Retinal pigment epithelial cell (primary cell): ENCODE data around the gene MRPS15.
"Not testable (repeated sequence)": the region's sequence is repeated elsewhere in the genome, so short reads cannot be mapped to it uniquely, and the experiment has no call there.

Source experiments
- DNase-seq: peaks from one replicate; pipeline ENCODE4 v3.0.0-alpha.2; 2010; ENCODE audit warnings: low read depth
- H3K4me3 ChIP-seq: 2 replicates; pipeline ENCODE4 v1.5.1; 2011; ENCODE audit warnings: mild to moderate bottlenecking, low read length, control low read depth, moderate library complexity
- CTCF ChIP-seq: conservative IDR thresholded peaks from 2 replicates; pipeline ENCODE4 v1.5.1; 2011; ENCODE audit warnings: low read depth, low read length, control low read depth, inconsistent platforms

The MRPS15 gene

GRCh38 chr1:36487906-36488305 is 23.7 kb upstream of the MRPS15 start:
- DNase-seq: no peak
- no peak overlapping the region for H3K4me3 ChIP-seq
- no peak for TF ChIP-seq CTCF

- H3K4me3 ChIP-seq, DNase-seq: not testable (repeated sequence)
These were observed 23.1 kb upstream of the MRPS15 start for GRCh38 chr1:36487336-36487725.

- DNase-seq: no peak
- no peak overlapping the region for H3K4me3 ChIP-seq
- no peak for TF ChIP-seq CTCF
These were observed 22.5 kb upstream of the MRPS15 start for GRCh38 chr1:36486439-36487335.

GRCh38 chr1:36486093-36486438 is 21.9 kb upstream of the MRPS15 start:
- no peak overlapping the region for H3K4me3 ChIP-seq
- no peak for DNase-seq
- no peak for TF ChIP-seq CTCF

- DNase-seq: no peak
- no peak overlapping the region for H3K4me3 ChIP-seq
- no peak for TF ChIP-seq CTCF
These were observed 19.9 kb upstream of the MRPS15 start for GRCh38 chr1:36484099-36484498.

GRCh38 chr1:36482724-36483388 is 18.7 kb upstream of the MRPS15 start, which contains the start of gene CSF3R:
TSS of gene CSF3R (minus strand) at chr1:36482913. CDS start at chr1:36479496, 3,417 bp downstream.
- DNase-seq: no peak
- TF ChIP-seq CTCF: no peak

GRCh38 chr1:36481771-36482723 is 17.9 kb upstream of the MRPS15 start:
- no peak for DNase-seq

More at GRCh38 chr1:36482724-36483388, 18.7 kb upstream of the MRPS15 start, which contains the start of gene CSF3R:
- no peak within 1 kb of the TSS for H3K4me3 ChIP-seq

More at GRCh38 chr1:36481771-36482723, 17.9 kb upstream of the MRPS15 start:
- no peak for TF ChIP-seq CTCF
- H3K4me3 ChIP-seq: no peak overlapping the region
